NCI-H187 (cell line): Measurements from ENCODE around the gene PIAS3.
A peak's percentile ranks its signal among the peaks of the same experiment; 100 is the strongest.
"Not testable (repeated sequence)": the region's sequence is repeated elsewhere in the genome, so short reads cannot be mapped to it uniquely, and the experiment has no call there.

Experiments
- DNase-seq, 2 experiments: peaks; one replicate each; lab custom pipeline; 2025; lab: John Stamatoyannopoulos, UW

Gene PIAS3

GRCh38 chr1:145874646-145875045 is 15.8 kb upstream of the PIAS3 start:
- DNase-seq: no peak

- no peak for DNase-seq
Observed at GRCh38 chr1:145871994-145872924, 13.4 kb upstream of the PIAS3 start.

GRCh38 chr1:145868232-145868631 is 9.4 kb upstream of the PIAS3 start:
- DNase-seq: no peak

- DNase-seq: no peak
Observed at GRCh38 chr1:145863282-145864018, 4.6 kb upstream of the PIAS3 start.

- peak; percentile 83 to 89 for DNase-seq
Observed at GRCh38 chr1:145859491-145860023, 676 bp upstream of the PIAS3 start.

GRCh38 chr1:145858238-145858900 is 512 bp downstream of the PIAS3 start:
- DNase-seq: peak in 1 of 2 experiments; percentile 40

- no peak for DNase-seq
Observed at GRCh38 chr1:145857170-145857569, 1.7 kb downstream of the PIAS3 start.

- DNase-seq: no peak
Observed at GRCh38 chr1:145855426-145855948, 3.4 kb downstream of the PIAS3 start.

- no peak for DNase-seq
Observed at GRCh38 chr1:145849356-145850160, 9.3 kb downstream of the PIAS3 start.

- DNase-seq: no peak
Observed at GRCh38 chr1:145847827-145848226, 11.1 kb downstream of the PIAS3 start.

GRCh38 chr1:145846201-145846612 is 12.7 kb downstream of the PIAS3 start:
- DNase-seq: no peak

- peak; percentile 81 to 82 for DNase-seq
Observed at GRCh38 chr1:145845514-145846161, 13.2 kb downstream of the PIAS3 start, which contains the start of gene NUDT17. TSS of gene NUDT17 (plus strand) at chr1:145845630. CDS start at chr1:145845641, 11 bp downstream.

- no peak for DNase-seq
Observed at GRCh38 chr1:145845144-145845513, 13.8 kb downstream of the PIAS3 start.

GRCh38 chr1:145843031-145843430 is 15.8 kb downstream of the PIAS3 start:
- no peak for DNase-seq

- DNase-seq: no peak
Observed at GRCh38 chr1:145837656-145838055, 21.2 kb downstream of the PIAS3 start.

GRCh38 chr1:145830810-145831209 is 28.1 kb downstream of the PIAS3 start:
- DNase-seq: not testable (repeated sequence)

GRCh38 chr1:145828367-145829026 is 30.4 kb downstream of the PIAS3 start:
- no peak for DNase-seq

- no peak for DNase-seq
Observed at GRCh38 chr1:145827966-145828365, 30.9 kb downstream of the PIAS3 start.

- DNase-seq: no peak
Observed at GRCh38 chr1:145826030-145826429, 32.9 kb downstream of the PIAS3 start.

GRCh38 chr1:145824499-145824842 is 34.4 kb downstream of the PIAS3 start:
- DNase-seq: no peak
